Mesodermal cell (in vitro differentiated cells): Measurements from ENCODE around the gene OGFOD2.

Source experiments
- H3K27ac ChIP-seq: 2 replicates; pipeline ENCODE4 v1.7.0; 2013; ENCODE audit warnings: mild to moderate bottlenecking, low read depth, low read length, moderate library complexity; ENCODE audit not compliant: severe bottlenecking
- H3K36me3 ChIP-seq: 2 replicates; pipeline ENCODE4 v1.7.1; 2013; ENCODE audit warnings: mild to moderate bottlenecking, low read length, moderate library complexity; ENCODE audit not compliant: control insufficient read depth, insufficient read depth
- H3K4me1 ChIP-seq: one replicate; pipeline ENCODE4 v1.7.1; 2013; ENCODE audit warnings: mild to moderate bottlenecking, low read length; ENCODE audit not compliant: insufficient read depth, control insufficient read depth, poor library complexity, severe bottlenecking
- H3K4me3 ChIP-seq: 2 replicates; pipeline ENCODE4 v1.7.0; 2013; ENCODE audit warnings: low read length, control low read depth, mild to moderate bottlenecking; ENCODE audit not compliant: insufficient read depth, poor library complexity, severe bottlenecking; ENCODE audit errors: extremely low read depth
- H3K9me3 ChIP-seq: 2 replicates; pipeline ENCODE4 v1.7.1; 2013; ENCODE audit warnings: mild to moderate bottlenecking, low read length, moderate library complexity; ENCODE audit not compliant: control insufficient read depth
- WGBS, 2 experiments: methylation state at CpG; one replicate each; pipeline ENCODE4 v1.1.5; 2013; ENCODE audit warnings: missing lambda C conversion rate in 2 of 2; ENCODE audit not compliant: insufficient coverage in 2 of 2; 5-methylcytosine and 5-hydroxymethylcytosine counted together

Gene OGFOD2

GRCh38 chr12:123028475-123028874 is 53.4 kb downstream of the OGFOD2 start:
- no peaks in the 10 kb centered on the region for H3K9me3 ChIP-seq
- no peak overlapping the region for H3K27ac ChIP-seq
- H3K4me3 ChIP-seq, result no peak overlapping the region
- H3K4me1 ChIP-seq, result no peaks in the 10 kb centered on the region
- H3K36me3 ChIP-seq, result peaks cover 10% of the 10 kb centered on the region
- WGBS, 2 experiments, result 87 to 97% methylated on average over 7 of the region's 7 CpGs

GRCh38 chr12:123029550-123029949 is 54.5 kb downstream of the OGFOD2 start:
- no peak overlapping the region for H3K27ac ChIP-seq
- no peak overlapping the region for H3K4me3 ChIP-seq
- peaks cover 10% of the 10 kb centered on the region for H3K36me3 ChIP-seq
- no peaks in the 10 kb centered on the region for H3K4me1 ChIP-seq
- H3K9me3 ChIP-seq, result no peaks in the 10 kb centered on the region
